Panc1 (cell line): ENCODE measurements around the gene NDEL1. TPM values are rescaled to one million over a fixed set of nuclear protein-coding genes. Genes with fewer than 3 reads are reported as not detected.

Experiments used
- ATAC-seq: fragments of 200-7000 bp; cut with Tn5 transposase; 2 replicates; pipeline ENCODE4 v1.9.1; 2020; ENCODE audit warnings: mild to moderate bottlenecking, moderate library complexity
- BruUV-seq: library from RNA; stranded (reverse); fragments of 400-500 nt; replicated peaks from 2 replicates; lab custom pipeline; 2021; lab: Mats Ljungman, UMichigan
- CTCF ChIA-PET: fragments of 300-600 bp; sonication (Branson Sonifier 250); formaldehyde crosslinking; loops from one replicate; lab custom pipeline; 2022; ENCODE audit warnings: antibody characterized with exemption; lab: Charles Lee
- POLR2A ChIA-PET: fragments of 300-600 bp; sonication (Branson Sonifier 250); formaldehyde crosslinking; loops from one replicate; lab custom pipeline; 2022; ENCODE audit warnings: antibody characterized with exemption; lab: Charles Lee
- DNase-seq: peaks from one replicate; pipeline ENCODE4 v3.0.0-alpha.2; 2010; ENCODE audit warnings: low read depth, low spot score
- H3K27ac ChIP-seq: 2 replicates; pipeline ENCODE4 v1.5.1; 2011; ENCODE audit warnings: mild to moderate bottlenecking, low read length, inconsistent platforms
- H3K27me3 ChIP-seq: fragments of 200-500 bp; sonication (Bioruptor generic); 2 replicates; pipeline ENCODE4 v1.6.0; 2014; ENCODE audit warnings: low read length, inconsistent platforms; ENCODE audit not compliant: control insufficient read depth, insufficient read depth
- H3K36me3 ChIP-seq: fragments of 200-500 bp; sonication (Bioruptor generic); 2 replicates; pipeline ENCODE4 v1.5.1; 2014; ENCODE audit warnings: inconsistent platforms, mild to moderate bottlenecking, low read length, moderate library complexity; ENCODE audit not compliant: control insufficient read depth, insufficient read depth
- H3K4me1 ChIP-seq: 2 replicates; pipeline ENCODE4 v1.5.1; 2011; ENCODE audit warnings: inconsistent platforms, mild to moderate bottlenecking, low read length, moderate library complexity; ENCODE audit not compliant: control insufficient read depth, insufficient read depth
- H3K4me3 ChIP-seq, 2 experiments: 2 replicates each; pipeline ENCODE4 v1.5.1; 2011 to 2012; ENCODE audit warnings: low read depth in 2 of 2, low read length in 2 of 2, mild to moderate bottlenecking in 2 of 2, inconsistent platforms in 1 of 2, moderate library complexity in 1 of 2
- H3K9me3 ChIP-seq: fragments of 200-500 bp; sonication (Bioruptor generic); 2 replicates; pipeline ENCODE4 v1.5.1; 2014; ENCODE audit warnings: low read depth, mild to moderate bottlenecking, inconsistent platforms, low read length, moderate library complexity; ENCODE audit not compliant: control insufficient read depth, insufficient read depth
- POLR2AphosphoS5 ChIP-seq: IDR thresholded peaks from 2 replicates; pipeline ENCODE4 v1.6.1; 2012; ENCODE audit warnings: mild to moderate bottlenecking, low read depth, low read length, moderate library complexity
- SIN3A ChIP-seq: IDR thresholded peaks from 2 replicates; pipeline ENCODE4 v1.6.1; 2012; ENCODE audit warnings: low read depth, mild to moderate bottlenecking, low read length, moderate library complexity, borderline replicate concordance; ENCODE audit not compliant: insufficient read depth
- TCF7L2 ChIP-seq: IDR thresholded peaks from 2 replicates; pipeline ENCODE4 v1.6.1; 2011; ENCODE audit warnings: mild to moderate bottlenecking, low read depth, low read length, inconsistent platforms
- in situ Hi-C: cut with HindIII; loops from 2 replicates; pipeline ENCODE4 v1.10.0; 2016; ENCODE audit warnings: low sequenced_read_pairs, low pct_unique_long_range_greater_than_20kb
- intact Hi-C: fragments of 100-400 bp; cut with micrococcal nuclease; formaldehyde crosslinking; loops from one replicate; pipeline ENCODE4 v1.10.0; 2022; ENCODE audit not compliant: unreplicated experiment
- total RNA-seq: library from RNA; stranded (reverse); gene quantifications from one replicate; pipeline ENCODE4 v1.2.1, GENCODE V29; 2021; ENCODE audit not compliant: unreplicated experiment
- TF ChIP-seq, protein P1 (sequence below): fragments of 450-650 bp; IDR thresholded peaks from 2 replicates; pipeline ENCODE4 v1.5.1; 2017; ENCODE audit warnings: mild to moderate bottlenecking
- TF ChIP-seq, protein P2 (sequence below), 2 experiments: IDR thresholded peaks; 2 replicates each; pipeline ENCODE4 v1.6.1; 2011 to 2012; ENCODE audit warnings: low read depth in 2 of 2, control low read depth in 1 of 2, low read length in 1 of 2, mild to moderate bottlenecking in 1 of 2, moderate library complexity in 1 of 2; ENCODE audit not compliant: insufficient read depth in 1 of 2

NDEL1 gene
- total RNA-seq, 1 experiment from 2014 or later, result 44.8 TPM

DNA sequence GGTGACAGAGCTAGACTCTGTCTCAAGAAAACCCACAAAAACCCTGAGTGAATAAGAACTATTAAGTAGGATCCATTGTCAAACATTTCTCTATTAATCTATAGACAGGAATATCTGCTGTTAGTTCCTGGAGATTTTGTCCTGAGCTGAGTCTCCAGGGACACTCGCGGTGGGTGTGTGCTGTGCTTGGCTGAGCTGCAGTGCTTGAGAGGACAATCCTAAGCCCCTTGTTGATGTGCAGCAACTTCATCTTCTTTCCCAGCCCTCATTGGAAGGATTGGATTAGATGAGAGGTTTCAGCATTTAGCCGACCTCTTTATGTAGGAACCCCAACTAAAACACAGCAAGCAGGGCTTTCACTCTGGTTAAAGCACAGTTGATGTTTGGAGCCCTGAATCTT lies 33.3 kb downstream of the NDEL1 start:
- POLR2A ChIA-PET, result no interaction called here
- in situ Hi-C loops, result no loop called here
- DNase-seq, result no peak
- Histone ChIP-seq H3K9me3 (no peaks in the 10 kb centered on the region), H3K36me3 (peaks cover 3% of the 10 kb centered on the region), H3K27me3 (no peaks in the 10 kb centered on the region), H3K27ac (no peak overlapping the region), H3K4me3 (no peak overlapping the region), H3K4me1 (no peaks in the 10 kb centered on the region)
- TF ChIP-seq SIN3A (no peak), POLR2AphosphoS5 (no peak), TCF7L2 (no peak)
- TF ChIP-seq, protein P1, sequence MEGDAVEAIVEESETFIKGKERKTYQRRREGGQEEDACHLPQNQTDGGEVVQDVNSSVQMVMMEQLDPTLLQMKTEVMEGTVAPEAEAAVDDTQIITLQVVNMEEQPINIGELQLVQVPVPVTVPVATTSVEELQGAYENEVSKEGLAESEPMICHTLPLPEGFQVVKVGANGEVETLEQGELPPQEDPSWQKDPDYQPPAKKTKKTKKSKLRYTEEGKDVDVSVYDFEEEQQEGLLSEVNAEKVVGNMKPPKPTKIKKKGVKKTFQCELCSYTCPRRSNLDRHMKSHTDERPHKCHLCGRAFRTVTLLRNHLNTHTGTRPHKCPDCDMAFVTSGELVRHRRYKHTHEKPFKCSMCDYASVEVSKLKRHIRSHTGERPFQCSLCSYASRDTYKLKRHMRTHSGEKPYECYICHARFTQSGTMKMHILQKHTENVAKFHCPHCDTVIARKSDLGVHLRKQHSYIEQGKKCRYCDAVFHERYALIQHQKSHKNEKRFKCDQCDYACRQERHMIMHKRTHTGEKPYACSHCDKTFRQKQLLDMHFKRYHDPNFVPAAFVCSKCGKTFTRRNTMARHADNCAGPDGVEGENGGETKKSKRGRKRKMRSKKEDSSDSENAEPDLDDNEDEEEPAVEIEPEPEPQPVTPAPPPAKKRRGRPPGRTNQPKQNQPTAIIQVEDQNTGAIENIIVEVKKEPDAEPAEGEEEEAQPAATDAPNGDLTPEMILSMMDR, result no peak
- TF ChIP-seq, protein P2, sequence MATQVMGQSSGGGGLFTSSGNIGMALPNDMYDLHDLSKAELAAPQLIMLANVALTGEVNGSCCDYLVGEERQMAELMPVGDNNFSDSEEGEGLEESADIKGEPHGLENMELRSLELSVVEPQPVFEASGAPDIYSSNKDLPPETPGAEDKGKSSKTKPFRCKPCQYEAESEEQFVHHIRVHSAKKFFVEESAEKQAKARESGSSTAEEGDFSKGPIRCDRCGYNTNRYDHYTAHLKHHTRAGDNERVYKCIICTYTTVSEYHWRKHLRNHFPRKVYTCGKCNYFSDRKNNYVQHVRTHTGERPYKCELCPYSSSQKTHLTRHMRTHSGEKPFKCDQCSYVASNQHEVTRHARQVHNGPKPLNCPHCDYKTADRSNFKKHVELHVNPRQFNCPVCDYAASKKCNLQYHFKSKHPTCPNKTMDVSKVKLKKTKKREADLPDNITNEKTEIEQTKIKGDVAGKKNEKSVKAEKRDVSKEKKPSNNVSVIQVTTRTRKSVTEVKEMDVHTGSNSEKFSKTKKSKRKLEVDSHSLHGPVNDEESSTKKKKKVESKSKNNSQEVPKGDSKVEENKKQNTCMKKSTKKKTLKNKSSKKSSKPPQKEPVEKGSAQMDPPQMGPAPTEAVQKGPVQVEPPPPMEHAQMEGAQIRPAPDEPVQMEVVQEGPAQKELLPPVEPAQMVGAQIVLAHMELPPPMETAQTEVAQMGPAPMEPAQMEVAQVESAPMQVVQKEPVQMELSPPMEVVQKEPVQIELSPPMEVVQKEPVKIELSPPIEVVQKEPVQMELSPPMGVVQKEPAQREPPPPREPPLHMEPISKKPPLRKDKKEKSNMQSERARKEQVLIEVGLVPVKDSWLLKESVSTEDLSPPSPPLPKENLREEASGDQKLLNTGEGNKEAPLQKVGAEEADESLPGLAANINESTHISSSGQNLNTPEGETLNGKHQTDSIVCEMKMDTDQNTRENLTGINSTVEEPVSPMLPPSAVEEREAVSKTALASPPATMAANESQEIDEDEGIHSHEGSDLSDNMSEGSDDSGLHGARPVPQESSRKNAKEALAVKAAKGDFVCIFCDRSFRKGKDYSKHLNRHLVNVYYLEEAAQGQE (IDR thresholded peaks at IDR 0.05; ENCODE audit: insufficient read depth in 1 of 2, low read depth in 2 of 2, low read length in 1 of 2), result no peak
- BruUV-seq, result no TSS peak
- CTCF ChIA-PET, result no interaction called here
- no peak for ATAC-seq
- intact Hi-C loops, result no loop called here

GRCh38 chr17:8469964-8470363 lies 34.3 kb downstream of the NDEL1 start:
- H3K27ac ChIP-seq, result no peak overlapping the region
- H3K4me3 ChIP-seq, result no peak overlapping the region
- H3K36me3 ChIP-seq, result peaks cover 3% of the 10 kb centered on the region
- no TSS peak for BruUV-seq
- ChIA-PET POLR2A (no interaction called here), CTCF (no interaction called here)
- no peak for TF ChIP-seq POLR2AphosphoS5
- TF ChIP-seq TCF7L2, result no peak
- TF ChIP-seq SIN3A, result no peak
- TF ChIP-seq, protein P2 (IDR thresholded peaks at IDR 0.05; ENCODE audit: insufficient read depth in 1 of 2, low read depth in 2 of 2, low read length in 1 of 2), result no peak
- TF ChIP-seq, protein P1, result no peak
- intact Hi-C loops, result no loop called here
- no peaks in the 10 kb centered on the region for H3K9me3 ChIP-seq
- in situ Hi-C loops, result no loop called here
- no peak for DNase-seq
- no peaks in the 10 kb centered on the region for H3K4me1 ChIP-seq
- ATAC-seq, result no peak
- no peaks in the 10 kb centered on the region for H3K27me3 ChIP-seq
